ENCODE measurements around the gene GJA1.
"Not testable (repeated sequence)": the region's sequence is repeated elsewhere in the genome, so short reads cannot be mapped to it uniquely, and the experiment has no call there.

Gene GJA1

DNA sequence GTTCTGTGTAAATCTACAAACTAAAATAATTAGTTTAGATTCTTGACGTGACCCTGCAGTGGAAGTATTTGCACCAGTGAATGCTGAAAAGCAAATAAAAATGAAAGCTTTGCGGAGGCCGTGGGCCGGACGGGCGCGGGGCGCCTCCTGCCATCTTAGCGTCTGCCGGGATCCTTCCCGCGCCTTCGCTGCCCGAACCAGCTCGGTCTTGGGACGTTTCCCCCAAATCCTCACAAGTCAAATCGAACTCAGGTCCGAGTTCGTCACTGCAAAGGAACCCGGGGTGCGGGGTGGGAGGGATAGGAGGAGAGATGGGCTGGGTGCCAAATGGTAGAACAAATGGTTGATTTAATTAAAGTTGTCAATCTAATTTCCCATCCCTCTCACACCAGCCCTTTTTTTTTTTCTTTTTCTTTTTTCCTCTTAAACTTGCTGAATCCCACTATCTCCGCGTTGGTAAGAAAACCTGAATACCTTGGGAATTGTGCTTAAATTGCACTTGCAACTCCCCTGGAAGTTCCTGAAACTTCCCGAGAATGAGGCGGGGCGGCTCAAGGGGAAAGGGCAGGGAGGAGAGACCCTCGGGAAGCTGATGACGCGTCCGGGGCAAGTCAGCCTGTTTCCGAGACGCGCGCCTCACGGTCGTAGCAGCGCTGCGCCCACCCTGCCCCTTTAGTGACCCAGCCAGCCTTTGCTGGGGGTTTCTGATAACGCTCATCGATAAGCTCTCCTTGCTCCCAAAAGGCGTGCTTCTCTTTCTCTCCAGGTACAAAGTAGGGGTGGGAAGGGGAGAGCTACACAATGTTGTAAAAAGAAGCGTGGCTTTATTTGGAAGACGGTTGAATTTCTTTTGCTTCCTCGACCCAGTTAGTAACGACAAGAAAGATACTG lies 1.8 kb downstream of the GJA1 start:
- no peak for DNase-seq (ENCODE audit: low read depth in 2 of 2)

DNA sequence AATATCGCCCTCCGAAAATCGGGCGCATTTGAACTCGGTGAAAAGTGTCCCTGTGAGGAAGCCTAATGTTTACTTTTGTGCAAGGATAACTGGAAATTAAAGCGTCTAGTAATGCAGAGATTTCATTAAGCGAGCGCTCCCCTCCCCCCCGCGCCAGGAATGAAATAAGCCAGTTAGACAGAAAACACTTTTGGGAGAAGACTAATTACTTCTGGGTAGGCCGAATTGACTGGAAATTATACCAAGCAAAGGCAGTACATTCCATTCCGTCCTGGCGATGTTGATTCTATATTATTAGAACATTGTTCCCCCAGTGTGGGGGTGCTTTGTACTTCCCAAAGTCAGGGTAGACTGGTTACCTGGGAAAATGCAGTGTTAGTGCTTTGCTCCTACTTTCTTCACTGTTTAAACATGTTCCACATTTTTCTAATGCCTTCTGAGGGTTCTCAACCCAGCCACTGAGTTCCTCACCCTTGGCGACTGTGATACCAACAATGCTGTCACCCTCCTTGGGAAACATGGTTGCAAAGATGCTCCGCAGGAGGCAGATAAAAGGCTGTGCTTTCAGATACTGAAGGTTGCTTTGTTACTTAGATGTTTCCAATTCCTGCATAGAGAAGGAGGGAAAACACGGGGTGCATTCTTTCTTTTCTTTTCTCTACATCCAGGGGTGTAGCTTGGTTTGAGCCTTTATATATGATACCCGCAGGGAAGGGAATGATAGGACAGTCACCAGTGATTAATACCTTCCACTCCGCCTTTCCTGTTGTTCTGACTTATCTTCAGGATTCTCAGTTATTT lies 2.6 kb downstream of the GJA1 start:
- DNase-seq (ENCODE audit: low read depth in 2 of 2): no peak

DNA sequence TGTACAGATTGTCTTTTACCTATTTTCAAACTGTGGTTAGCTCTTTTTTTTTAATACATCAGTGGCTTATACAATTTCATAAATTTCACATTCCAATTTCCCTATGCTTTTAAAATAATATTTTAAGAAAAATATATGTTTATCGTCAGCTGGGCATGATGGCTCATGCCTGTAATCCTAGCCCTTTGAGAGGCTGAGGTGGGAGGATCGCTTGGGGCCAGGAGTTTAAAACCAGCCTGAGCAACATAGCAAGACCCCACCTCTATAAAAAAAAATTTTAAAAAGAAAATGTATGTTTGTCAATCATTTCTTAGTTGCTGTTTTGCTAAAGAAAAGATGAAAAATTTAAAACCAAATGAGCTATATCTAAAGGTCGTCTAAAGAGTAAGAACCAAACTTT lies 3.4 kb downstream of the GJA1 start:
- DNase-seq (ENCODE audit: low read depth in 2 of 2): no peak

DNA sequence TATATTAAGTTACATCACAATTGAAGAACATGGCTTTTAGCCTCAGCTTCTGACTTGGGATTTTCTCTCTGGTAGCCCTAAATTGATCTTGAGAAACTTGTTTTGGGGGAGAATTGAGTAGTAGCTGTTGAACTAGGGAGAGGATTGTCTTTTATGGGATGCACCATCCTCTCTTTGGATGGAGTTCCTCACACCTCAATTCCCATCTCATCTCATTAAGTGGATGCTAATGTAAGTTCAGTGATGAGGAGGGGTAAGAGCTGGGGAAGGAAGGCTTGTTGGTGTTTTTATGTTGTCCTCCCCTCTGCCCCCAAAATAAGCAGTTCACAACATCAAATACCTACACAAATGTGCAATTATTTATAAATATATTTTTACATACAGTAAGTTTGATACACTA lies 4.0 kb downstream of the GJA1 start:
- DNase-seq (ENCODE audit: low read depth in 2 of 2): no peak

DNA sequence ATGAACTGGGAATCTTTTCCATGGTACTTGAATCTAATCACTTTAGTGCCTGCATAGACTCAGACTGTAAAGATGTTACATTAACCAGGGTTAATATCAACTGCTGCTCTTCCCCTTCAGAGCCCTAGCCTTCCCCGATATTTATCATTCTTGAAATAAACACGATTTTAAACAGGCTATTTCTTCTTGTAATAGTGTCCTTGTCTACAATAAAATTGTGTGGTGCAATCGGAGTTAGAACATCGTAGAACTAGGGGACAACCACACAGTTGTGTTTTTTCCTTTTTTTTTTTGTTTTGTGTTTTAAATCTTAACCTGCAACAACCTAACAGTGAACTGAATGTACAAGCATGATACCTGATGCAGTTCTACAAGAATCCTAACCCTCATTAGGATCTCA lies 4.5 kb downstream of the GJA1 start:
- DNase-seq (ENCODE audit: low read depth in 2 of 2): no peak

DNA sequence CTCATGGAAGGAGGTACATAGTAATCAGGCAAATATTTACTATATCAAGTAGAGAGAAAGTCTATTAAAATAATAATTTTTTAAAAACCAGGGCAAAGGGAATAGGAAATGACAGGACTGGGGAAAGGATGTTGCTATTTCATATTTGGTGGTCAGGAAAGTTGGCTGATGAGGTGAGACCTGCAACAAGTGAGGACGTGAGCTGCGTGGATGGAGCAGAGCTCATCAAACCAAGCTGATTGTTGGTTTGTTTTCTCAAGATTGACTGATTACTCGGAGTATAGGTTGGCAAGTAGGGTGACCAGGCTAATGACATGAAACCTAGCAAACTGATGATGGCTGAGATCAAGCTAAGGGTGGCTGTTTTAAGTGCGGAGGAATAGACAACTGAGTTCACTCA lies 6.0 kb downstream of the GJA1 start:
- DNase-seq (ENCODE audit: low read depth in 2 of 2): no peak

DNA sequence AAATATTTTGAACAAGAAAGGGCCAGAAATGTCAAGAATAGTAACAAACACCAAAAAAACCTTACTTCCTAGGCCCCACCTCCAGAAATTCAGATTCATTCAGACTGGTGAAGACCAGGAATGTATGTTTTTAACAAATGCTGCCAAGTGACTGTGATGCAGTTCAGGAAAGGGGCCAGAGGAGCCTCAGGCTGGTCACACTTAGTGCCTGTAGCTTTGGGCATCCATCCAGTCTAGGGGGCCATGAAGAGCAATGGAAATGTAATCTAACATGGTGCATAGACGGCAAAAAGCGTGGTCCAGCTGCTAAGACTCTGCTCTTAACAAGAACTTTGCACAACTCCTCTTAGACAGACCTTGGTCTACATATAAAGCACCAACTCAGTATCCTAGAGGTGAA lies 7.1 kb downstream of the GJA1 start:
- DNase-seq (ENCODE audit: low read depth in 2 of 2): no peak

DNA sequence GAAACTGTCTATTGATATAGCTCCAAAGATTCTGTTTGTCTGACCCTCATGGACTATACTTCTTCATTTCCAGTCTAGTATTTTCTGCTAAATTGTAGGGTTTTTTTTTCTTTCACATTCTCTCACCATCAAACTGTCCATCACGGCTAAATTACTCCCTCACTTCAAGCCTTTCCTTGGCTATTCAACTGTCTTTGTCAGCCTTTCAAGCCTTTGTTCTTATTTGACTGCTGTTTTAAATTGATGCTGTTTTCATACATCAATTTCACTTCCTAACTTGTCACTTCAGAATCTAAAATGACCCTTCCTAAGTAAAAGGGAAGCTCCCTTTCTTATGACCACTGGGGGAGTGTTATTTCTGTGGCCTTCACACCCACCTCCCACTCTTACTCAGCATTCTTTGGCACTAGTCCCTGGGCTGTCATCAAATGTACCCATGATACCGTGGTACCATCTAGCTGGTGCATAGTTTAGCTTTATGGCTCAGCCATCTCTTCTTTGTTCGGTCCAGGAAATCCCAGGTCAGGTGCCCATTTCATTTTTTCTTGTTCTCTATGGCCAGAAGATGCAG lies 8.6 kb downstream of the GJA1 start:
- DNase-seq (ENCODE audit: low read depth in 2 of 2): no peak

DNA sequence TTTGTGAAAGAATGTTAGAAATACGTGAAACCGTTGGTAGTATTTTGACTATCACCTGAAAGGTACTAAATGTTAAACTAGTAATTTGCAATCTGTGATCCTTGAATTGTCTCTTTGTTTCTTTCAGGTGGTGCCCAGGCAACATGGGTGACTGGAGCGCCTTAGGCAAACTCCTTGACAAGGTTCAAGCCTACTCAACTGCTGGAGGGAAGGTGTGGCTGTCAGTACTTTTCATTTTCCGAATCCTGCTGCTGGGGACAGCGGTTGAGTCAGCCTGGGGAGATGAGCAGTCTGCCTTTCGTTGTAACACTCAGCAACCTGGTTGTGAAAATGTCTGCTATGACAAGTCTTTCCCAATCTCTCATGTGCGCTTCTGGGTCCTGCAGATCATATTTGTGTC lies 11.3 kb downstream of the GJA1 start:
- DNase-seq (ENCODE audit: low read depth in 2 of 2): not testable (repeated sequence)

DNA sequence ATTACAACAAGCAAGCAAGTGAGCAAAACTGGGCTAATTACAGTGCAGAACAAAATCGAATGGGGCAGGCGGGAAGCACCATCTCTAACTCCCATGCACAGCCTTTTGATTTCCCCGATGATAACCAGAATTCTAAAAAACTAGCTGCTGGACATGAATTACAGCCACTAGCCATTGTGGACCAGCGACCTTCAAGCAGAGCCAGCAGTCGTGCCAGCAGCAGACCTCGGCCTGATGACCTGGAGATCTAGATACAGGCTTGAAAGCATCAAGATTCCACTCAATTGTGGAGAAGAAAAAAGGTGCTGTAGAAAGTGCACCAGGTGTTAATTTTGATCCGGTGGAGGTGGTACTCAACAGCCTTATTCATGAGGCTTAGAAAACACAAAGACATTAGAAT lies 12.3 kb downstream of the GJA1 start:
- DNase-seq (ENCODE audit: low read depth in 2 of 2): not testable (repeated sequence)

DNA sequence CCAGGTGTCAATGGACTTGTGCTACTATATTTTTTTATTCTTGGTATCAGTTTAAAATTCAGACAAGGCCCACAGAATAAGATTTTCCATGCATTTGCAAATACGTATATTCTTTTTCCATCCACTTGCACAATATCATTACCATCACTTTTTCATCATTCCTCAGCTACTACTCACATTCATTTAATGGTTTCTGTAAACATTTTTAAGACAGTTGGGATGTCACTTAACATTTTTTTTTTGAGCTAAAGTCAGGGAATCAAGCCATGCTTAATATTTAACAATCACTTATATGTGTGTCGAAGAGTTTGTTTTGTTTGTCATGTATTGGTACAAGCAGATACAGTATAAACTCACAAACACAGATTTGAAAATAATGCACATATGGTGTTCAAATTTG lies 13.1 kb downstream of the GJA1 start:
- not testable (repeated sequence) for DNase-seq (ENCODE audit: low read depth in 2 of 2)

DNA sequence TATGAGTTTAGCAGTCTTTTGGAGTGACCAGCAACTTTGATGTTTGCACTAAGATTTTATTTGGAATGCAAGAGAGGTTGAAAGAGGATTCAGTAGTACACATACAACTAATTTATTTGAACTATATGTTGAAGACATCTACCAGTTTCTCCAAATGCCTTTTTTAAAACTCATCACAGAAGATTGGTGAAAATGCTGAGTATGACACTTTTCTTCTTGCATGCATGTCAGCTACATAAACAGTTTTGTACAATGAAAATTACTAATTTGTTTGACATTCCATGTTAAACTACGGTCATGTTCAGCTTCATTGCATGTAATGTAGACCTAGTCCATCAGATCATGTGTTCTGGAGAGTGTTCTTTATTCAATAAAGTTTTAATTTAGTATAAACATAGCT lies 13.9 kb downstream of the GJA1 start:
- no peak for DNase-seq (ENCODE audit: low read depth in 2 of 2)

DNA sequence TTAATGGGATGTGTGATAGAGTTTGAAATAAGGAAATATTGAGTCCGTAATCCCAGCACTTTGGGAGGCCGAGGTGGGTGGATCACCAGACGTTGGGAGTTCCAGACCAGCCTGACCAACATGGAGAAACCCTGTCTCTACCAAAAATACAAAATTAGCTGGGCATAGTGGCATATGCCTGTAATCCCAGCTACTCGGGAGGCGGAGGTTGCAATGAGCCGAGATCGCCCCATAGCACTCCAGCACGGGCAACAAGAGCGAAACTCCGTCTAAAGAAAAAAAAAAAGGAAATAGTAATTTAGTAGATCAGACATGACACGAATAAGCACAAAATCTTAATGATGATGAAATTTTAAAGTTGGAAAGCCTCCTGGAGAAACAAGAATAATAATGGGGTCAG lies 14.8 kb downstream of the GJA1 start:
- no peak for DNase-seq (ENCODE audit: low read depth in 2 of 2)

DNA sequence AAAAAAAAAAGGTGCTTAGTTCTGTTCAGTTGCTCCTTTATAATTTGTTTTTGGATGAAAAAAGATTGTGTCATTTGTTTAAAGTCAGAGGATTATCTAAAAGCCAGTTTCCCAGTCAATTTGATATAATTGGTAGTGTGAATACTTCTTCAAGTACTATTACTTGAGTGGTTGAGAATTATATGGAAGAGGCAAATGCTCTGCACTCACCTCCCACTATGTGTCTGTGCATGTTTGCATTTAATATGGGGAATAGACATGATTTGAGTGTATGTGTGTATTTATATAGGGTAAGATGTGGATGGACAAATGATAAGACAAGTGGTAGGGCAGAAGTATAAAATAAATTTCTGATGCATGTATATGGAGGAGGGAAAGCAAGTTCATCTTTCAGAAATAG lies 15.8 kb downstream of the GJA1 start:
- no peak for DNase-seq (ENCODE audit: low read depth in 2 of 2)

DNA sequence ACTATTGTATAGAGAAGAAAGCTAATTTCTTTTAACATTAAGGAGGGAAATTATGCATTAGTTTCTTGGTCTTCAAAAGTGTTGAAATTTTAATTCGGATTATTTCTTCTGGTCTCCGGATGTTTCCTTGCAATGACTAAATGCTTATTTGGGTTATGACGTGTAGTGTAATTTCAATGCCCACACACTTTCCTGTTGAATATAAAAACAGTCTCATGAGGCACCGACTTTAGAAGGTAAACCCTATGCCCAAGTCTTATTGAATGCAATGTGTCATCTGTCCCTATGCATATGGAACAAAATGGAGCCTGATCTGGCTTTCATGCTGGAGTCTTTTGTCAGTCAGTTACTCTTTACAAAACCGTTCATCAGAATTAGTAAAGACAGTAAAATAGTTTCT lies 17.7 kb downstream of the GJA1 start:
- no peak for DNase-seq (ENCODE audit: low read depth in 2 of 2)

DNA sequence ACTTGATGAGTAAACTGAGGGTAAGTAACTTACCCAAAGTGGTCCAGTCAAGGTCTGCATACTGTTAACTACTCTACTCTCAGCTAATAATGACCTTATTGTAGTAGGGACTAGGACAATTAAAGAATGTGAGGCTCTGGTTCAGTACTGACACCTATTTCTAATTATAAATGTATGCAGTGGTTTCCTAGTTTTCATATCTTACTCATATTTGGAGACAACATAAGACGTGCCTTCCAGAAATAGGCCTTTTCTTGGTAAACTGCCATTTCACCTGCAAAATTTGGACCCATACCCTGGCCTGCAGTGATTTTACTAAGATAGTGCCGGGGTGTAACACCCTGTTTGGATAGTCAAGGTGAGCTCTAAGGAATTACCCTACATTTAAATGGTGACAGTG lies 24.7 kb downstream of the GJA1 start:
- no peak for DNase-seq (ENCODE audit: low read depth in 2 of 2)

DNA sequence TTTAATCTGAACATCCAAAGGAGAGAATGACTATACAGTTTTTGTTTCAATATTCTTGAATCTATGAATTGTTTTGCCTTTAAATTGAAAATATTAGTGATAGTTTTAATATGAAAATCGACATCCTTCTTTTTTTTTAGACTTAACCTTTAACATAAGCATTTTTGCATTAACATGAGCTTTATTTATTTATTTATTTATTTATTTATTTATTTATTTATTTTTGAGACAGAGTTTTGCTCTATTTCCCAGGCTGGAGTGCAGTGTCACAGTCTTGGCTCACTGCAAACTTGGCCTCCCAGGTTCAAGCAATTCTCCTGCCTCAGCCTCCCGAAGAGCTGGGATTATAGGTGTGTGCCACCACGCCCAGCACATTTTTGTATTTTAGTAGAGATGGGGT lies 27.6 kb downstream of the GJA1 start:
- DNase-seq (ENCODE audit: low read depth in 2 of 2): no peak

DNA sequence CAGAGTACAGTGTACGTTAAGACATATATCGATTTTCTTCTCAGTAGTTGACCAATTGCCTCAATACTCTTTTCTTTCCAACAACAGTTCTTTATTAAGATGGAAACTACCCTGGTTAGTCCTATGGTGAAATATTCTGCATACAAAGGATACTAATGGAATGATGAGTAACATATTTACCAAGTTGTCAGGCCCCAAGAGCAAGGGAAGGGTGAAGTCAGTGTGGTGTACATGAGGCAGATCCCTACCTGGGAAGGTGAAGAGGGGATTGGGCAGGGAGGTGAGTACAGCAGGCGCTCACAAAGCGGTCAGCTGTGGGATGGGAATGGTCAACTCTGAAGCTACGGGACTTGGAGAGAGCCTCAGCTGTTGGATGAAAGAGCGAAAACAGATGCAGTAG lies 29.7 kb downstream of the GJA1 start:
- no peak for DNase-seq (ENCODE audit: low read depth in 2 of 2)

DNA sequence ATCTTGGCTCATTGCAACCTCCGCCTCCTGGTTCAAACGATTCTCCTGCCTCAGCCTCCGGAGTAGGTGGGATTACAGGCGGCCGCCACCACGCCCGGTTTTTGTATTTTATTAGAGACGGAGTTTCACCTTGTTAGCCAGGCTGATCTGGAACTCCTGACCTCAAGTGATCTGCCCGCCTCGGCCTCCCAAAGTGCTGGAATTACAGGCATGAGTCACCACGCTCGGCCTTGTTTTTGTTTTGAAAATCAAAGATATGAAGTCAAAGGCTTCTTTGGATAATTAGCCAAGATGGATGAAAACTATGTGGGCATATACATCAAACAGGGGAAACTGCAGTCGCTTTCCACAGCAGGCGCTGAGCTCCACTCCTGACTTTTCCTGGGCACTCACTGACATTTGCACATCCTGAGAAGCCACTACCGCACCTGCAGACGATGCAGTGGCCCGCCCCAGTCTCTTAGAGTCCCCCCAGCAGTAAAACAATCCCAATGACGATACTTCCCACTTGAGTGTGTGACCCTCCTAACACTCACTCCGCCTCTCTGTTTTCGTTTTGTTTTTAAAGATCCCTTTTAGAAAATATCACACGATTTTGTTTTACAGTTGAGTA lies 44.1 kb downstream of the GJA1 start:
- DNase-seq (ENCODE audit: low read depth in 2 of 2): no peak

DNA sequence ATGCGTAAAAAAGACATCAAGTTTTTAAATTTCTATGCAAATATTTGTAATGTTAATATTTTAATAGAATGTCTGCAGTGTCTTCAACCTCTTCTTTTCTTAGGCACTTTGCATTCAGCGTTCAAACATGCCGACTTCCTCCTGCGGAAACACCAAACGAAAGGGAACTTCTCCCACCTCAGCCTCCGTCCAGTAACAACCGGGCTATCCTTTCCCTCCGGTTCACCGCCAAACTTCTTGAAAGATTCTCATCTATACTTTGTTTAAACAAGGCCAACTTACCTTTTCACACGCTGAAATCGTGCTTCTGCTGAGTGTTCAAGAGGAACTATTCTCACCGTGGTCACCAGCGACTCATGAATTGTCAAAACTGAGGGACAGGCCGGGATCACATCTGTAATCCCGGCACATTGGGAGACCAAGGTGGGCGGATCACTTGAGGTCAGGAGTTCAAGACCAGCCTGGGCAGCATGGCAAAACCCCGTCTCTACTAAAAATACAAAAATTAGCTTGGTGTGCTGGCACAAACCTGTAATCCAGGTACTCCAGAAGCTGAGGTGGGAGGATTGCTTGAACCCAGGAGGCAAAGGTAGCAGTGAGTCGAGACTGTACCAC lies 44.8 kb downstream of the GJA1 start:
- DNase-seq (ENCODE audit: low read depth in 2 of 2): no peak

DNA sequence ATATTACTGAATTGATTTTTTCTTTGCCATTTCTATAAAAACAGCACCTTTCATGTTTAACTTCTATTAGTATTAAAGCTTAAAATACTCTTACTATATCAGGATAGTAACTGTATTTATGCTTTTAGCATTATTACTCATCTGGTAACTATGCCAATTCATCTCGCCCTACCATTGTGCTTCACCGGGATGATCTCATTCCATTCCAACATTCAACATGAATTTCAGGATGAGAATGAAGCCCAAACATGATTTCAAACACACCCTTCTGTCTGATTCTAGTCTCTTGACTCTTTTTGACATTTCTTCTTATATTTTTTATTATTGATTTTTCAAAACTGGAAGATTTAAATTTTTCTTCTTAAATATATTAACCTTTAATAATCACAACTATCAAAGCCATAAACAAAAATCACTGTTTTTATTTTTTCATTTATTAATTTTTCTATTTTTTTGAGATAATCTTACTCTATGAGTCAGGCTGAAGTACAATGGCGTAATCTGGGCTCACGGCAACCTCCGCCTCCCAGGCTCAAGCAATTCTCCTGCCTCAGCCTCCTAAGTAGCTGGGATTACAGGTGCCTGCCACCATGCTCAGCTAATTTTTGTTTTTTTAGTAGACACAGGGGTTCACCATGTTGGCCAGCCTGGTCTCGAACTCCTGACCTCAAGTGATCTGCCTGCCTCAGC lies 46.7 kb downstream of the GJA1 start:
- peak; percentile 37 to 40 for DNase-seq (ENCODE audit: low read depth in 2 of 2)

Measured in fibroblast of skin of left biceps (primary cell).